Stimulated activated CD4-positive, alpha-beta T cell treated with anti-CD3 and anti-CD28 coated beads, TNF-alpha, amount 100 ng/mL, for 24 hours (primary cell): ENCODE data around the gene ZNF771.

Source experiments
- DNase-seq, 3 experiments: peaks; one replicate each; pipeline ENCODE4 v3.0.0-alpha.2; 2020; ENCODE audit warnings: low read depth in 3 of 3

The ZNF771 gene

GRCh38 chr16:30398661-30399434 lies 8.6 kb upstream of the ZNF771 start:
- DNase-seq = no peak

DNA sequence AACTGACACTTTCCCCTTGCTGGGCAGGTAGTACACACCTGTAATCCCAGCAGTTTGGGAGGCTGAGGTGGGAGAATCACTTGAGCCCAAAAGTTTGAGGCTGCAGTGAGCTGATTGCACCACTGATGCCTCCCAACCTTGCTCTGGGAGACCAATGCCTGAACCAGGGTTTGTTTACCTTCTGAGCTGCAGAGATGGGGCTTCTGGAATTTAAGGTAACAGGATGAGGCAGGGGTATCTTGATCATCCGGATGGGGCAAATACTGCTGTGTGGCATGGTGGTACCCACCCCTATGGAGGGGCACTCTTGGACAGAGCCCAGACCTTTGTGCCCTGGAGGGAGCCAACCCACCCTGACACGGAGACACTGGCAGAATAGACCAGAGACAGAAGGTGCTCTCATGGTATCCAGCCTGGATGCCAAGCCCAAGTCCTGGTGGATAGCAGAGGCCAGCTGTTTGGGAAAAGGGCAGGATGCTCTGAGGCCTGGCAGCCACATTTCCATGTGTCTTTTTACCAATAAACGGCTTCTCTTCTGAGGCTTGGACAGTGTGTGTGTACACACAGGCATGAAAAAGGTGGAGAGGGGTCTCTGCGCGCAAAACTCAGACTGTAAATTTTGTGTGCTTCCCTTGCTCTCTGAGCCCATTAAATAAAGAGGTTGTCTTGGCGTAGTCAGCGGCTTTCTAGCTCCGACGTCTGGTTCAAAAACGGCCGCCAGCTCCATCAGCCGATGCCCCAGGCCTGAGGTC lies 7.8 kb upstream of the ZNF771 start:
- DNase-seq = no peak

DNA sequence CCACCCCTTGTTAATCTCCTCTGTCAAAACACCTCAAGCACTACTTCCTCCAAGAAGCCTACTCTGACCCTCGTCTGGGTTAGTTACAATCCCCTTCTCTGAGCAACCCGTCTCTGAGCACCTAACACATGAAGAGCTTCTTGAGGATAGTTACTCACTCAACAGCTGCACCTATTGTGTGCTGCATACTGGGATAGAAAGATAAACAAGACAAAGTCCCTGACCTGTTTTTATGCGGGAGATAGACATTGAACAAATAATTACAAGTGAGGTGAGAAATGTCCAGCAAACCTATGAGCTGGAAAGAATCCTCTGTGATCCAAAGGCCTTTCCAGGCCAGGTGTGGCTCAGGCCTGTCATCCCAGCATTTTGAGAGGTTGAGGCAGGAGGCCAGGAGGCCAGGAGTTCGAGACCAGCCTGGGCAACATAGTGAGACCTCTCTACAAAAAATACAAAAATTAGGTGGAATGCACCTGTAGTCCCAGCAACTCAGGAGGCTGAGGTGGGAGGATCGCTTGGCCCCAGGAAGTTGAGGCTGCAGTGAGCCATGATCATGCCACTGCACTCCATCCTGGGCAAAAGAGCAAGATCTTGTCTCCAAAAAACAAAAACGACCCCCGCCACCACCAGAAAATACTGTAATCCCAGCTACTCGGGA lies 5.5 kb upstream of the ZNF771 start:
- no peak for DNase-seq

- DNase-seq = no peak
Observed at GRCh38 chr16:30406795-30407101, 658 bp upstream of the ZNF771 start.

DNA sequence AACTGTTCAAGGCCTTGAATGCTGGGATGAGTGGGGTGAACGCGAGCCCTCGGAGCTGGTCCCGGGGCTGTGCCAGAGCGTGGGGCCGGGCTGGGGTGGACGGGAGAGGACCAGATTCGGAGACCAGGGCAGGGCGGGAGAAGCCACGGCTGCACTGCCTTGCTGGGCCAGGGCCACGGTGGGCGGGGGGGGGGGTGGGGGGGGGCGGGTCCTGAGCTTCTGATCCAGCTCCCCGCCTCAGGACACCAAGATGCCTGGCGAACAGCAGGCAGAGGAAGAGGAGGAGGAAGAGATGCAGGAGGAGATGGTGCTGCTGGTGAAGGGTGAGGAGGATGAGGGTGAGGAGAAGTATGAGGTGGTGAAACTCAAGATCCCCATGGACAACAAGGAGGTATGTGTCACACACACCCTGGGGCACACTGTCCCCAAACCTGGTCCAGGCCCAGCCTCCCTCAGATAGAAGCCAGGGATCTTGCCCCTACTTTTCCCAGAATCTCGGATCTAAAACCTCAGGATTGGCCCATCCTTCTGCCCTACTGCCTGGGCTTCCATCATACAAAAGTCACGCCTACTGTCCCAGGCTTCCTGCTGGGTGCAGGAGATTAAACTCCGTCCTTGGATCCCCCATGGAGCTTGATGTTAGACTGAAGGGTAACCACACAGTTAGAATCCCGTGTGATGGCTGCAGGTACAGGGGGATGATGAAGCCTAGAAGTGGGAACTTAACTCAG lies 563 bp downstream of the ZNF771 start:
- DNase-seq = no peak

GRCh38 chr16:30409125-30410060 lies 2.0 kb downstream of the ZNF771 start:
- peak; percentile 84 to 91 (median 85) for DNase-seq

GRCh38 chr16:30413112-30413806 lies 5.9 kb downstream of the ZNF771 start:
- DNase-seq = no peak

DNA sequence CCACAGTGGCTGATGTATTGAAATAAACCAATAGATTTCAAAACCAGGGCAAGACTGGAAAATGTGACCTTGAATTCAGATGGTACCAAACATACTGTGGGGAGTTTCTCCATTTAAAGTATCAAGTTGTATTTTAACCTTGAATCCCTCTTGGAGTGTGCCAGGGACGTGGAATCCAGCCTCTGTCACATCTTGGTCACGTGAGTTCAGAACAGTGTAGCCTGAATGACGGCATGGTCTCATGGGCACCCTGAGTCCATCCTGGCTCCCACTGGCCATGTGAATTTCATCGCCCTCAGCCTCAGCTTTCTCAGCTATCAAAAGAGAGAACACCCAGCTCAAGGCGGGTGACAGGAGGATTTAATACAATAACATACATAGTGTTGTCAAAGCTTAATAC lies 6.8 kb downstream of the ZNF771 start:
- no peak for DNase-seq

GRCh38 chr16:30416047-30416603 lies 8.7 kb downstream of the ZNF771 start:
- DNase-seq = no peak

DNA sequence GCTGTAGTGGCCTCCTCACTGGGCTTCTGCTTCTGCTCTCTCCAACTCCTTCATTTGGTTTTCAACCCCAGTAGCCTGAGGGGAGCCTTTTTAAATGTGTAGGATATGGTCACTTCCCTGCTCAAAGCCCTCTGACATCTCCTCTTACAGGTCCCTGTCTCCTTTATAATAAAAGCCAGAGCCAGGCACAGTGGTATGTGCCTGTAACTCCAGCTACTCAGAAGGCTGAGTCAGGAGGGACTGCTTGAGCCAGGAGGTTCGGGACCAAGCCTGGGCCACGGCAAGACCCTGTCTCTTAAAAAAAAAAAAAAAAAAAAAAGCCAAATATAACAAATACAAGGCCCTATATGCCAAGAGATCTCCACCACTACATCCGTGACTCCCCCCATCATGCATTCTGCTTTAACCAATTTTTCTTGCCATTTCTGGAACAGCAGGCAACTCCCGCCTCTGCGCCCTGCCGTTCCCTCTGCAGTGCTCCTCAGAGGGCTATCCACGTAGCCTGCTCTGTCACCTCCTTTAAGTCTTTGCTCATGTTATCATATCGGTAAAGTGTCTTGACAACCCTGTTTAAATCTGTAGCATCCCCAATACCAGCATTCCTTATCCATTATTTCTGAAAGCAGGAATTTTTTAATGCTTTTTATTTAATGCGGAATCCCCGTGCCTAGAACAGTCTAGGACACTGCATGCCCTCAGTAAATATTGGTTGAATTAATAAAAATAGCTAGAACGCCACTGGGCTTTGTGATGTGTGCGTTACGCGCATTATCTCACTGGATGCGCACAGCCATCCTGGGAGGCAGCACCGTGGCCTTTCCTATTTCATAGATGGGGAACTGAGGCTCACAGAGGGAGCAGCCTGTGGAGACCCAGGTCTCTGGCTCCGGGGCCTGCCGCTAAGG lies 9.5 kb downstream of the ZNF771 start:
- DNase-seq = no peak

- DNase-seq = peak; percentile 75 to 87 (median 77)
Observed at GRCh38 chr16:30417529-30418349, 10.3 kb downstream of the ZNF771 start.

- no peak for DNase-seq
Observed at GRCh38 chr16:30418350-30419181, 11.2 kb downstream of the ZNF771 start.

DNA sequence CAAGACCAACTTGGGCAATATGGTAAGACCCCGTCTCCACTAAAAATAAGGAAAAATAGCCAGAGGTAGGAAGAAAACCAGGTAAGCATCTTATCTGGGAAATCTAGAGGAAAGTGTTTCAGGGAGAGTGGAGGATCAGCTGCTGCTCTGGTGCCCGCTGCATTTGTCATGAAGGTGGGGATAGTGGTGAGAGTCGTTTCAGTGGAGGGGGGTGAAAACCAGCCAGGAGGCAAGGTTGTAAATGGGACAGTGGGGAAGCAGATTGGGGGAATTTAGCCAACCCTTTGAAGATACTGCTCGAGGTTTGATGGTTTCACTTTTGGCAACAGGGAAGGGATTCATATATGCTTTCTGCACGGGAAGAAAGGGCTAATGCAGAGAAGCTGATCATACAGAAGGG lies 13.6 kb downstream of the ZNF771 start:
- DNase-seq = no peak

DNA sequence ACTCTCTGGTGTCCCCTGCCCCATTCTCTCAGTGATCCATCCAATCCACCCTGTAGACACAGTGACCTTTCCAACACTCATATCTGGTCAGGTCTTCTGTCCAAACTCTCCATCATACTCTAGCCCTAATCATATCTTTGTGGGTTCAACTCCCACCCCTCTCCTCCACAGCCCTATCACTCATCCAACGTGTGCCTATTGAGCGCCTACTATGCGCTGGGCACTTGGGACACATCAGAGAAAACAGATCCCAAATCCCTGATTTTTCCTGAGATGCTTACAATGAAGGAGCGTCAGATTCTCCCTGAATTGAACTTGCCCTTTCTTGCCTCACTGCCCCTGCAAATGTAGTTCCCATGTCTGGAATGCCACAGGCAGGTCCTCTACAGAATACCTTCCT lies 20.6 kb downstream of the ZNF771 start:
- DNase-seq = no peak

DNA sequence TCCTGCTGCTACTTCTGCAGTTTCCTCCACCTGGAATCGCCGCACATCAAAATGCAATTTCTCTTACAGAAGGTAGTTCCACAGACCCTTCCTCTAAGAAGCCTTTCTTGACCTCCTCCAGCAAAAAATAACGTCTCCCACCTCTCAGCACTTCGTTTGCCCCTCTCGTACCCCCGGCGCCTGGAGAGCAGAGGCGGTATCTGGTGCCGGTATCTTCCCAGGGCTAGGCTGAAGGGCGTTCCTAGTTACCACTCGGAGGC lies 21.9 kb downstream of the ZNF771 start:
- DNase-seq = no peak

DNA sequence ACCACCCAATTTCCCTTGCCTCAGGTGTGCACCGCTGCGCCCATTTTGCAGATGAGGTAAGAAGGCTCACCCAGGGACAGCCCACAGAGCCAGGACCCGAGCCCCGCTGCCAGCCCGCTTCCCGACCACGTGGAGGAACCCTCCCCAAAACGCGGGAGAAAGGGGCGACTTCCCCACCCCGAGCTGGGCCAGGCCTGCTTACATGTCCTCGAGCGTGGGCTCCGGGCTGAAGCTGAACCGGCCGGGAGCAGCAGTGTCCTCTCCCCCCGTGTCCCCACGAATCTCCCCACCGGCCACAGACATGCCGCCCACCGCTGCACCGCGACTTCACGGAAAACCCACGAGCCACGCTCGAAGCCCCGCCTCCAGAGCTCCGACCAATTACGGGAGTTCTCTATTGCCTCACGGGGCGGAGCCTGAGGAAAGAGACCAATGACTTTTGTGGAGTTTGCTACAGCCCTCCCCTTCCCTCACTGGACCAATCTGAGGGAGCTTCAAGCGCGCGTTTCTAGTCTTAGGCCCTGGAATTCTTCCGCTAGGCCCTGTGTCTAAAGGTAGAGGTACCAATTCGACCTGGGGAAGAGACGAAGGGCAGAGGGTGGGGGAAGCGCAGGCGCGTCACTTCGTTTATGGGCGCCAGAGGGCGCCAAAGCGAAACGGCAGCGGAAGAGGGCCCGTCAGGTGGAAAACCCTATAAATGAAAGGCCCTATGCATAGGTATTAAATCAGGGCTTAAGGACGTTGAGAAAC lies 22.4 kb downstream of the ZNF771 start, which contains the start of gene DCTPP1:
Gene DCTPP1, minus strand, starts transcription at position 353 of the 750 bp plus-strand sequence. Its CDS starts 50 bp downstream, at position 303.
- DNase-seq = peak; percentile 91 to 96 (median 95)
